ENCODE data around the gene MCM9.

MCM9 gene

DNA sequence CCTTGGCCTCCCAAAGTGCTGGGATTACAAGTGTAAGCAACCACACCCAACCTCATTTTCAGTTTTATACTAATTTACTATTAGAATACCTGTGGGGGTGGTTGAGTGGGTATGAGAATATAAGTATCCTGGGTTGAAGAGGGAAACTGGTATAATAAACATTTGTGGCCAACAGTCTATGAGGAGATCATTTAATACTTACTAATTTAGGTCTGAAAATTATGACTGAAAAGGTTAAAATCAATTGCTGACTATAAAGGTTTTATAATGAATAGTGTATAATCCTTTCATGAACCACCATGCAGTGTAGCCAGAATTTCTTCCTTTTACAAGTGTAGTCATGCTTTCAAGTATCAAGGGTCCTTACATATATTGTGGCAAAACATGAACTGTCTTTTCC is 29.9 kb downstream of the MCM9 start:
- Histone ChIP-seq H3K4me3 (ENCODE audit: low read depth, low read length, poor library complexity, severe bottlenecking) (no peak overlapping the region), H3K9ac (ENCODE audit: low read length) (no peak overlapping the region), H3K4me1 (ENCODE audit: insufficient read depth, low read length, severe bottlenecking) (peaks cover 22% of the 10 kb centered on the region), H4K20me1 (ENCODE audit: insufficient read depth, low read length) (no peaks in the 10 kb centered on the region), H3K79me2 (ENCODE audit: insufficient read depth, low read length) (peaks cover 18% of the 10 kb centered on the region), H3K9me2 (ENCODE audit: low read depth, low read length) (no peaks in the 10 kb centered on the region), H3K27me3 (ENCODE audit: insufficient read depth, low read length) (no peaks in the 10 kb centered on the region), H3K4me2 (ENCODE audit: low read length) (no peak overlapping the region), H3K36me3 (ENCODE audit: insufficient read depth, low read length) (peaks cover 90% of the 10 kb centered on the region), H3F3A (ENCODE audit: insufficient read depth, low read length) (no peaks in the 10 kb centered on the region; the same call in 1 of the 2 replicates), H2AFZ (ENCODE audit: low read length) (no peak overlapping the region), H3K9me3 (ENCODE audit: low read length) (no peaks in the 10 kb centered on the region), H3K27ac (ENCODE audit: low read depth, low read length, poor library complexity, severe bottlenecking) (no peak overlapping the region)
- TF ChIP-seq, protein P1, sequence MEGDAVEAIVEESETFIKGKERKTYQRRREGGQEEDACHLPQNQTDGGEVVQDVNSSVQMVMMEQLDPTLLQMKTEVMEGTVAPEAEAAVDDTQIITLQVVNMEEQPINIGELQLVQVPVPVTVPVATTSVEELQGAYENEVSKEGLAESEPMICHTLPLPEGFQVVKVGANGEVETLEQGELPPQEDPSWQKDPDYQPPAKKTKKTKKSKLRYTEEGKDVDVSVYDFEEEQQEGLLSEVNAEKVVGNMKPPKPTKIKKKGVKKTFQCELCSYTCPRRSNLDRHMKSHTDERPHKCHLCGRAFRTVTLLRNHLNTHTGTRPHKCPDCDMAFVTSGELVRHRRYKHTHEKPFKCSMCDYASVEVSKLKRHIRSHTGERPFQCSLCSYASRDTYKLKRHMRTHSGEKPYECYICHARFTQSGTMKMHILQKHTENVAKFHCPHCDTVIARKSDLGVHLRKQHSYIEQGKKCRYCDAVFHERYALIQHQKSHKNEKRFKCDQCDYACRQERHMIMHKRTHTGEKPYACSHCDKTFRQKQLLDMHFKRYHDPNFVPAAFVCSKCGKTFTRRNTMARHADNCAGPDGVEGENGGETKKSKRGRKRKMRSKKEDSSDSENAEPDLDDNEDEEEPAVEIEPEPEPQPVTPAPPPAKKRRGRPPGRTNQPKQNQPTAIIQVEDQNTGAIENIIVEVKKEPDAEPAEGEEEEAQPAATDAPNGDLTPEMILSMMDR (IDR thresholded peaks at IDR 0.05; ENCODE audit: low read length): no peak
- no peak for TF ChIP-seq EZH2 (IDR thresholded peaks at IDR 0.05; ENCODE audit: borderline replicate concordance, low read length)

DNA sequence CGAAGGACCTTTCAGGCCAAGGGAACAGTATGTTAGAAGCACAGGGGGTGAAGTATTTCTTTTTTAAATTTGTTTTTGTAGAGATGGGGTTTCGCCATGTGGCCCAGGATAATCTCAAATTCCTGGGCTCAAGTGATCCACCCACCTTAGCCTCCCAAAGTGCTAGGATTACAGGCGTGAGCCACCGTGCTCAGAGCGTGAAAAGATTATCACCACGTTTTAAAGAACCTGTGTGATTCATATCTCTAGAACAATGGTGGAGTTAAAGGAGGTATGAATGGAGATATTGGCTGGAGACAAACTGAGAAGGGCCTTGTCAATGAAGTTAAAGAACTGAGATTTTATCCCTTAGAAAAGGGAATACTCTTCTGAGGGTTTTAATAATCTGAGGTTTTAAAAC is 31.3 kb downstream of the MCM9 start:
- no peak overlapping the region for H3K4me2 ChIP-seq (ENCODE audit: low read length)
- no peak overlapping the region for H3K27ac ChIP-seq (ENCODE audit: low read depth, low read length, poor library complexity, severe bottlenecking)
- H3K4me1 ChIP-seq (ENCODE audit: insufficient read depth, low read length, severe bottlenecking): peaks cover 36% of the 10 kb centered on the region
- H3K4me3 ChIP-seq (ENCODE audit: low read depth, low read length, poor library complexity, severe bottlenecking): no peak overlapping the region
- no peaks in the 10 kb centered on the region for H3K9me3 ChIP-seq (ENCODE audit: low read length)
- H3K36me3 ChIP-seq (ENCODE audit: insufficient read depth, low read length): peaks cover 90% of the 10 kb centered on the region
- no peak overlapping the region for H2AFZ ChIP-seq (ENCODE audit: low read length)
- H3K9ac ChIP-seq (ENCODE audit: low read length): no peak overlapping the region
- H3K79me2 ChIP-seq (ENCODE audit: insufficient read depth, low read length): peaks cover 32% of the 10 kb centered on the region
- H4K20me1 ChIP-seq (ENCODE audit: insufficient read depth, low read length): no peaks in the 10 kb centered on the region
- no peaks in the 10 kb centered on the region for H3K27me3 ChIP-seq (ENCODE audit: insufficient read depth, low read length)
- no peak for TF ChIP-seq EZH2 (IDR thresholded peaks at IDR 0.05; ENCODE audit: borderline replicate concordance, low read length)
- TF ChIP-seq, protein P1 (IDR thresholded peaks at IDR 0.05; ENCODE audit: low read length): no peak
- no peaks in the 10 kb centered on the region for H3K9me2 ChIP-seq (ENCODE audit: low read depth, low read length)
- no peaks in the 10 kb centered on the region; the same call in 1 of the 2 replicates for H3F3A ChIP-seq (ENCODE audit: insufficient read depth, low read length)

DNA sequence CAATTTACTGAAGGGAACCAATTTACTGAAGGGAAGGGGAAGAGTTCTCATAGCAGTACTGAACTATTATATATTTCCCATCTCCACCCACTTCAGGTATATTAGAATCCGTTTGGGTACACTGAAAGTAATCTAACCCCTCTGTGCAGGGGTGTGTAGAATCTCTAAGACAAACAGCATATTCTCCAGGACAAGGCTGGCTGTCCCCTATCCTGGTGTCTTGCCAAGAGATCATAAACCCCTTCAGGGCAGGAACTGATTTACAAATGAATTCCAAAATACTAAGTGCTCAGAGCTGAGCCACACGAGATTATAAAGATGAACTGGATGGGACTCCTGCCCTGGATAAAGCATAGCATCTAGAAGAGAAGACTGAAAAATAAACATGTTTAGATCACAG is 31.8 kb downstream of the MCM9 start:
- Histone ChIP-seq H2AFZ (ENCODE audit: low read length) (no peak overlapping the region), H3K4me2 (ENCODE audit: low read length) (no peak overlapping the region), H3K9me3 (ENCODE audit: low read length) (no peaks in the 10 kb centered on the region), H3F3A (ENCODE audit: insufficient read depth, low read length) (no peaks in the 10 kb centered on the region; the same call in 1 of the 2 replicates), H3K4me3 (ENCODE audit: low read depth, low read length, poor library complexity, severe bottlenecking) (no peak overlapping the region), H3K79me2 (ENCODE audit: insufficient read depth, low read length) (peaks cover 35% of the 10 kb centered on the region), H3K36me3 (ENCODE audit: insufficient read depth, low read length) (peaks cover 86% of the 10 kb centered on the region), H3K27ac (ENCODE audit: low read depth, low read length, poor library complexity, severe bottlenecking) (no peak overlapping the region), H4K20me1 (ENCODE audit: insufficient read depth, low read length) (no peaks in the 10 kb centered on the region), H3K27me3 (ENCODE audit: insufficient read depth, low read length) (no peaks in the 10 kb centered on the region), H3K4me1 (ENCODE audit: insufficient read depth, low read length, severe bottlenecking) (peaks cover 38% of the 10 kb centered on the region), H3K9me2 (ENCODE audit: low read depth, low read length) (no peaks in the 10 kb centered on the region), H3K9ac (ENCODE audit: low read length) (no peak overlapping the region)
- no peak for TF ChIP-seq EZH2 (IDR thresholded peaks at IDR 0.05; ENCODE audit: borderline replicate concordance, low read length)
- TF ChIP-seq, protein P1 (IDR thresholded peaks at IDR 0.05; ENCODE audit: low read length): no peak
